Peyer's patch (tissue), 4 donors: Measurements from ENCODE around the gene OR4E1. TPM values are rescaled to one million over a fixed set of nuclear protein-coding genes. Genes with fewer than 3 reads are reported as not detected.

Source experiments
- DNase-seq, 3 donors: peaks; one replicate each; pipeline ENCODE4 v3.0.0-alpha.2; 2017 to 2019
- H3K27ac ChIP-seq, 4 donors: fragments of 200-600 bp; sonication (generic); one replicate each; pipeline ENCODE4 v1.5.1; 2016 to 2019
- H3K27me3 ChIP-seq, 2 donors: fragments of 200-600 bp; sonication (generic); one replicate each; pipeline ENCODE4 v1.5.1; 2019
- H3K36me3 ChIP-seq, 3 donors: fragments of 200-600 bp; sonication (generic); one replicate each; pipeline ENCODE4 v1.5.1; 2016 to 2019
- H3K4me1 ChIP-seq, 4 donors: fragments of 200-600 bp; sonication (generic); one replicate each; pipeline ENCODE4 v1.5.1; 2016 to 2019
- H3K4me3 ChIP-seq, 4 donors: fragments of 200-600 bp; sonication (generic); 1 replicate in 3 of 4; 2 replicates in 1 of 4; pipeline ENCODE4 v1.5.1; 2016 to 2019; ENCODE audit warnings: mild to moderate bottlenecking in 1 of 4
- H3K9me3 ChIP-seq, 4 donors: fragments of 200-600 bp; sonication (generic); one replicate each; pipeline ENCODE4 v1.5.1; 2016 to 2019; ENCODE audit warnings: mild to moderate bottlenecking in 1 of 4
- CTCF ChIP-seq, 6 experiments: fragments of 450-650 bp in 4 of 6; fragments of 200-600 bp in 2 of 6; sonication (generic) in 1 of 6; IDR thresholded peaks; one replicate each; pipeline ENCODE4 v1.5.1; 2017 to 2019; ENCODE audit warnings: antibody characterized with exemption in 6 of 6, mild to moderate bottlenecking in 3 of 6, moderate library complexity in 1 of 6
- POLR2A ChIP-seq, 2 donors: fragments of 450-650 bp; IDR thresholded peaks; one replicate each; pipeline ENCODE4 v1.5.1; 2017; ENCODE audit warnings: antibody characterized with exemption in 2 of 2, mild to moderate bottlenecking in 2 of 2, moderate library complexity in 2 of 2
- small RNA-seq, 2 donors: library from RNA; depleted of rRNA; stranded (forward); fragments of <200 nt; gene quantifications; one replicate each; pipeline ENCODE3, GENCODE V24; 2016
- total RNA-seq, 4 donors: library from RNA; depleted of rRNA; stranded (reverse); fragments of >200 nt; gene quantifications; one replicate each; pipeline ENCODE4 v1.1.0, GENCODE V29; 2016

Gene OR4E1
- total RNA-seq, 4 donors from 2014 or later = not detected

DNA sequence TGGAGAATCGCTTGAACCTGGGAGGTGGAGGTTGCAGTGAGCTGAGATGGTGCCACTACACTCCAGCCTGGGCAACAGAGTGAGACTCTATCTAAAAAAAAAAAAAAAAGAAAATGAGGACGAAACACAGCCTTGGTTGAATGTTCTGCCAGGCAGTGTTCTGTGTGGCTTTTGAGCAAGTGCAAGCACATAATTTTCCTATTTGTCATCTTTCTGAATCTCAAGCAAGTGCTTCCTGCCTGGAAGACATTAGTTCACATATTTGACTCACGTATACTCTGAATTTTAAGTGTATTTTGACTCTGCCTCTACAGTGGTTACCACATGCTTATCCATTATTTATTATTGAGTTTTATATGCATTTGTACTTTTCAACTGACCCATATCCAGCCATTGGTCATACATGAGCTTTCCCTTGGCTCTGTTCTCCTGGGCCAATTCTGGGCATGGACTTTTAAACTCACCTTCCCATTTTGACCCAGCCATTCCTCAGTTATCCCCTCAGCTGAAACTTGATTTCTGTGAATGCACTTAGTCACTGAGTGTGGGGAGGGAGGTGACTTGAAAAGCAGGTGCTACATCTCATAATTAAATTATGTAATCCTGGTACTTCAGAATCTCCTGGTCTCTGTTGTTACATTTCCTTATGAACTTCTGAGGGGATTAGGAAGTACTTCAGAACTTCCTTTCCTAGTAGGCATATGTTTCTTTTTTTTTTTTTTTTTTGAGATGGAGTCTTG is 47.0 kb downstream of the OR4E1 start:
- H3K27me3 ChIP-seq = no peaks in the 10 kb centered on the region
- no peak for DNase-seq
- H3K36me3 ChIP-seq = no peaks in the 10 kb centered on the region
- H3K9me3 ChIP-seq = no peaks in the 10 kb centered on the region
- TF ChIP-seq CTCF (IDR thresholded peaks at IDR 0.05) = no peak
- TF ChIP-seq POLR2A (IDR thresholded peaks at IDR 0.05) = no peak
- no peak overlapping the region for H3K4me3 ChIP-seq
- no peak overlapping the region for H3K27ac ChIP-seq
- no peaks in the 10 kb centered on the region for H3K4me1 ChIP-seq

Small RNA genes within 50 kb of the gene (small RNA-seq; reads per million reads assigned to genes)
- gene AC243972.3 = 0 reads per million in 2 donors

Other genes with a start within 250 kb of the OR4E1 start
- gene CHD8, start 217.7 kb downstream of the OR4E1 start, total RNA-seq = 100 to 1,000 TPM in 1 of 4 donors, 10 to 100 TPM in 3; 46.2 to 112 (median 78.4) TPM
- gene RAB2B, start 196.9 kb downstream of the OR4E1 start, total RNA-seq = 10 to 100 TPM in 3 of 4 donors, 1 to 10 TPM in 1; 7.4 to 22.4 (median 20.8) TPM
- 10 to 100 TPM; 31.4 to 74.5 (median 61.7) TPM for gene TOX4, start 196.6 kb downstream of the OR4E1 start, total RNA-seq
- 100 to 1,000 TPM in 1 of 4 donors, 10 to 100 TPM in 3; 32.9 to 130 (median 44.3) TPM for gene METTL3, start 162.5 kb downstream of the OR4E1 start, total RNA-seq
- gene SALL2, start 147.5 kb downstream of the OR4E1 start, total RNA-seq = 1 to 10 TPM; 1.4 to 5.0 (median 4.0) TPM
- gene OR10G3, start 93.7 kb downstream of the OR4E1 start, total RNA-seq = not detected
- gene OR10G2, start 38.9 kb downstream of the OR4E1 start, total RNA-seq = not detected
- not detected for gene OR4E2, start 20.0 kb downstream of the OR4E1 start, total RNA-seq